ENCODE data around the gene STARD10.

STARD10 gene

DNA sequence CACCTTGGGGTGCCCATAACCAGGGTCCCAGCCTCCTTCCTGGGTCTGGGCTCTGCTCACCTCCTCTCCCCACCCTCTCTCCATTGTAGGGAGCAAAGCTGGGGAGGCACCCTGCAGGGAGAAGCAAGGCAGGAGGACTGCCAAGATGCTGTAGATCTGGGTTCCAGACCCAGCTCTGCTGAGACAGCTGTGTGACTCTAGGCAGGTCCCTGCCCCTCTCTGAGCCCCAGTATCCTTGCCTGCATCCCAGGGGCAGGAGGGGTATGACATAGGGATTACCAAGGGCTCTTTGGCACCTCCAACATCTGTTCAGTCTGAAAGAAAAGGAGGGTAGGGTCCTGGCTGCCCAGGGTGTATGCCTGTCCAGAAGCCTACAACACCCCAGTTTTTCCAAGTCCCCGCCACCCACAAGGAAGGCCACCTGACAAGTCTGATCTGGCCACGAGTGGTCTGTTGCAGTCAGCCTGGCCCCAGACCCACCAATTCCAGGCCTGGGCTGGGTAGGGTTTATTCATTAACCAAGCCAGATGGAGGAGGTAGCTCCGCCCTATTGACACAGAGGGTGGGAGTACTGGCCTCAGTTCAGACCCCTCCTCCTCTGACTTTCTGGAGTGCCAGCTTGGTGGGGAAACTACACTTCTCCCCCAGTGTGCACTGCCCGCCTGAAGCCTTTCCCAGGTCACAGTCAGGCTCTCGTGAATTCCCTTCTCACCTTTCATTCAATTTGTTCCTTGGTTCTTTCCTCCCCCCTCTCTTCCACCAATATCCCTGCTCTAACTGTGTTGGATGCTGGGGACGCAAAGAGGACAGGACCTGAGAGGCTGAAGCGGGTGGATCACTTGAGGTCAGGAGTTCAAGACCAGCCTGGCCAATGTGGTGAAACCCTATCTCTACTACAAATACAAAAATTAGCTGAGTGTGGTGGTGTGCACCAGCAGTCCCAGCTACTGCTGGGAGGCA, 15.0 kb downstream of the STARD10 start:
- no peak for DNase-seq (ENCODE audit: low read depth)
- H3K4me3 ChIP-seq (ENCODE audit: low read depth, low read length), result no peak overlapping the region
- TF ChIP-seq, protein P1, sequence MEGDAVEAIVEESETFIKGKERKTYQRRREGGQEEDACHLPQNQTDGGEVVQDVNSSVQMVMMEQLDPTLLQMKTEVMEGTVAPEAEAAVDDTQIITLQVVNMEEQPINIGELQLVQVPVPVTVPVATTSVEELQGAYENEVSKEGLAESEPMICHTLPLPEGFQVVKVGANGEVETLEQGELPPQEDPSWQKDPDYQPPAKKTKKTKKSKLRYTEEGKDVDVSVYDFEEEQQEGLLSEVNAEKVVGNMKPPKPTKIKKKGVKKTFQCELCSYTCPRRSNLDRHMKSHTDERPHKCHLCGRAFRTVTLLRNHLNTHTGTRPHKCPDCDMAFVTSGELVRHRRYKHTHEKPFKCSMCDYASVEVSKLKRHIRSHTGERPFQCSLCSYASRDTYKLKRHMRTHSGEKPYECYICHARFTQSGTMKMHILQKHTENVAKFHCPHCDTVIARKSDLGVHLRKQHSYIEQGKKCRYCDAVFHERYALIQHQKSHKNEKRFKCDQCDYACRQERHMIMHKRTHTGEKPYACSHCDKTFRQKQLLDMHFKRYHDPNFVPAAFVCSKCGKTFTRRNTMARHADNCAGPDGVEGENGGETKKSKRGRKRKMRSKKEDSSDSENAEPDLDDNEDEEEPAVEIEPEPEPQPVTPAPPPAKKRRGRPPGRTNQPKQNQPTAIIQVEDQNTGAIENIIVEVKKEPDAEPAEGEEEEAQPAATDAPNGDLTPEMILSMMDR (IDR thresholded peaks at IDR 0.05; ENCODE audit: low read depth, low read length, missing control alignments), result no peak

GRCh38 chr11:72777755-72778278, 16.0 kb downstream of the STARD10 start:
- no peak for DNase-seq (ENCODE audit: low read depth)
- no peak overlapping the region for H3K4me3 ChIP-seq (ENCODE audit: low read depth, low read length)
- TF ChIP-seq, protein P1 (IDR thresholded peaks at IDR 0.05; ENCODE audit: low read depth, low read length, missing control alignments), result no peak

GRCh38 chr11:72776844-72777754, 16.7 kb downstream of the STARD10 start:
- no peak for DNase-seq (ENCODE audit: low read depth)
- H3K4me3 ChIP-seq (ENCODE audit: low read depth, low read length), result no peak overlapping the region
- TF ChIP-seq, protein P1 (IDR thresholded peaks at IDR 0.05; ENCODE audit: low read depth, low read length, missing control alignments), result no peak

GRCh38 chr11:72776117-72776843, 17.6 kb downstream of the STARD10 start:
- TF ChIP-seq, protein P1 (IDR thresholded peaks at IDR 0.05; ENCODE audit: low read depth, low read length, missing control alignments), result no peak
- no peak for DNase-seq (ENCODE audit: low read depth)
- no peak overlapping the region for H3K4me3 ChIP-seq (ENCODE audit: low read depth, low read length)

DNA sequence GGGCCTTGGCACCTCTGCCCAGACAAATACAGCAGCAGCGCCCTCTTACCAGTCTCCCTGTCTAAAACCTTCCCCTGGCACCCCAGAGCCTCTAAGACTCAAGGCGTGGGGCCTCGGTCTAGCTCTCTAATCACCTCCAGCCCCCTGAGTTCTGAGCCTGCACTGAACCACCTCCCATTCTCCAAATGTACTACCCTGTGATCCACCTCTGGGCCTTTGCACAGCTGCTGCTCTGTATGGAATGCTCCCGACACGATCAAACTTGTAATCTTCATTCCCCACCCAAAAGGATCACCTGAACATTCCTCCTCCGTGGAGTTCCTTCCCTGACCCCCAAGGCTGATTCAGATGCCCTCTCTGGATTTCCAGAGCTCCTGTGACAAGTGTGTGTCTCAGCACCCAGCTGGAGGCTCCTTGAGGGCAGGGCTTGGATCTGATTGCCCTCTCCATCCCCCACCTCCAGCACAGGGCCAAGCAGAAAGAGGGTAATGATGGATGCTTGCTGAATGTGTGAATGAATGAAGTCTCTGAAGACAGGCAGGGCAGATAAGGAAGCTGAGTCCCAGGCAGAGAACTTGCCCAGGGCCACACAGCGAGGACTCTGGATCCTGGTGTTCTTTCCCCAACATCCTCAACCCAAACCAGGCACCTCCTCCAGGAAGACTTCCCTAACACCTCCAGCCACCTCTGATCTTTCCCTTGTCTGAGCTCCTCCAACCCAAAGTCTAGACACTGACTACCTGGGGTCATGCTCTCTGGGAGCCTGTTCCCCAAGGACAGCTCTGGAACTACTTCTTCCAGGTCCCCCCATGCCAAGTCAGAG, 18.3 kb downstream of the STARD10 start:
- TF ChIP-seq, protein P1 (IDR thresholded peaks at IDR 0.05; ENCODE audit: low read depth, low read length, missing control alignments), result no peak
- no peak overlapping the region for H3K4me3 ChIP-seq (ENCODE audit: low read depth, low read length)
- DNase-seq (ENCODE audit: low read depth), result no peak
